Inflammatory macrophage treated with lipopolysaccharide for 1 hour (primary cell): ENCODE data around the gene ANKRD33B.

Experiments
- DNase-seq, 2 donors: peaks; one replicate each; pipeline ENCODE4 v3.0.0-alpha.2; 2020 to 2022

ANKRD33B gene

GRCh38 chr5:10580531-10581423, 16.9 kb downstream of the ANKRD33B start:
- DNase-seq, result no peak

DNA sequence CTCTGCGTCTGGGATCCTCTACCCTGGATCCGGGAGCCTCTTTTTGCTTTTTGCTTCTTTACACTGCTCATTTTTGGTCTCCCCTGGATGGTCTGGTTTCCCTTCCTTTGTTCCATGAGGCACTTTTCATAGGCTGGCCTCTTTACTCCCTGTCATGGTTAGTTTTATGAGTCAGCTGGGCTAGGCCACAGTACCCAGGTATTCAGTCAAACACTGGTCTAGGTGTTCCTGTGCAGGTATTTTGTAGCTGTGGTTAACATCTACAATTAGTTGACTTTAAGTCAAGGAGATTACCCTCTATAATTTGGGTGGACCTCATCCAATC, 17.5 kb downstream of the ANKRD33B start:
- no peak for DNase-seq

GRCh38 chr5:10581867-10582511, 18.1 kb downstream of the ANKRD33B start:
- no peak for DNase-seq

DNA sequence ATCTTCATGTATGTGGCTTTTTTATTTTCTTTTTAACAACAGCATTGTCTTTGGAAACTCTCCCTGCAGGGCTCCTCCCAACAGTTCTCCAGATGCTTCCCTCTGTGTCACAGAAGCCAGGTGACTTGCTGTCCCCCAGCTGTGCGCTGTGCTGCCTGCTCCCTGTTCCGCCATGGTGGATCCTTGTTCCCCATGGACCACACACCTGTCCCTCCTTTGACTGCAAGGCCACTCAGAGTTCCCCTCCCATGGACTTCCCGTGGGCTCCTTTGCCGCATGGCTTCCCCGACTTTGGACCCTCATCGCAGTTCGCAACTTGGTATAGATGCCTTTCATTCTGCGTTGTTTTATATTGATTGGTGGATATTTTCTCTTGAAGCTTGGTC, 18.6 kb downstream of the ANKRD33B start:
- no peak for DNase-seq

GRCh38 chr5:10583663-10584572, 20.0 kb downstream of the ANKRD33B start:
- no peak for DNase-seq

DNA sequence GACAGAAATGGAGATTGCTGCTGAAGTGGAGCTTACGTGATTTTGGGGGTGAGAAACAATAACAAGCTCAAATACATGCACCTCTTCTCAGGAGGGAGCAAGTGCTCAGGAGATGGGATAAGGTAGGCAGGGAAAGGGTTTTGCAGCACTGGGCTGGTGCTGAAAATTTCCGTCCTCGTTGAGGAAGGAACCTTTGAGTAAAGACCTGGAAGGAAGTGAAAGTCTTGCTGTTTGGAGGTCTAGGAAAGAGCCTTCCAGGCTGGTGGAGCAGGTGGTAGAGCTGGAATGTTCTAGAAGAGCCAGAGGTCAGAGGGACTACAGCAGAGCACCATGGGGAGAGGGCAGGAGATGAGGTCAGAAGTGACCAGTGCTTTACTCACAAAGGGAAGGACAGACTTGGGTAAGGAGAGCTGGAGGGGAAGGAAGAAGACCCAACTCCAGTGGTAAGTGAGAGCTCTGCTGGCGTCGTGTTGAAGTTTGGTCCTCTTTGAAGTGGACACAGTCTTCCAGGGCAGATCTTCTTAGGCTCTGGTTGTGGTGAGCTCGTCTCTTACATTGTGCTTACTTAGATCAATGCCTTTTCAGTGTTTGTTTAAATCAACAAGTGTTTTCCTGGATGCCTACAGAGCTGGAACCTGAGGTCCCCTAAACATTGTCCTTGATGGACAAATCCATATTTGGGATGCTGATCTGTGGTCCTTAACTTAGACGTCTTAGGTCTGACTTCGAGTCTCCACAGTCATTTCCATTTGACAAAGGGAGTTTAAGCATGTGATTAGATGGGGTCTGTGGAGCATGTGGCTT, 21.0 kb downstream of the ANKRD33B start:
- no peak for DNase-seq

GRCh38 chr5:10585518-10585915, 21.6 kb downstream of the ANKRD33B start:
- DNase-seq, result no peak

DNA sequence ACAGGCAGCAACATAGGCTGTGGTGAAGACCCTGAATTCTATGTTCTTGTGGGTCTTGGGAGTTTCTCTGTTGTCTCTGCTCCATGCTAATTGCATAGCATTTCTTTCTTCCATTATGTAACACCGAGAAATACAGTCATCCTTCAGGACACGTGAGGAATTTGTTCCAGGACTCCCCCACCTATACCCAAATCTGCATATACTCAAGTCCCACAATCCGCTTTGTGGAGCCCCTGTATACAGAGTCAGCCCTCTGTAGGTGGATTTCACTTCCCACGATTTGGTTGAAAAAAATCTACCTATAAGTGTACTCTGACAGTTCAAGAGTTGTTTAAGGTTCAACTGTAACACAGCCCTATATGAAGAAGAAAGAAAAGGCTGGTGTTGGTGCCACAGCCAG, 22.1 kb downstream of the ANKRD33B start:
- no peak for DNase-seq

- DNase-seq, result no peak
Observed at GRCh38 chr5:10586555-10586954, 22.7 kb downstream of the ANKRD33B start.

DNA sequence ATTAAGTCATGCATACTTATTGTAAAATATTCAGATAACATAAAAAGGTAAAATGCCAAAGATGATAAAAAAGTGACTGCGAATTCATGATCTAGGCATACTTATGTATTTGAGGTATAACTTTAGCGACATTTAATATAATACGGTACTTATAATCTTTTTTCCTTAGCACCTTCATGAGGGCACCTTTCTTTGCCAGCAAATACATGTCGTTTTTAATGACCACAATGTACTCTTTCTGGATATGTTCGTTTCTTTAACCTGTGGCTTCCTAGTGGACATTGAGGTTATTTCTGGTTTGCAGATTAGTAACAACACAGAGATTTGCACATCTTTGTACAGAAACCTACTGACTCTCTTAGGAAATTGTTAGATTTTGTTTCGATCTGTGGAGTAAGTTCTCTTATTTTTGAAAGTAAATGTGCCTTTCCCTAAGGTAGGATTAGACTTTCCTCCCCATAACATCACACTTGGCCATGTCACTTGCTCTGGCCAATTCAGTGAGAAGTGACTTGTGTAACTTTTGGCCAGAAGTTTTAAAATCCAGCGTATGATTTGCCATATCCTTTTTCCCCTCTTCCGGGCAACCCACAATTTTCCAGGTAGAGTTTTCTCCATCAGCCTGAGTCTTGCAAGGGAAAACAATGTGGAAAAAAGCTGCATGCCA, 24.4 kb downstream of the ANKRD33B start:
- DNase-seq, result no peak

GRCh38 chr5:10588779-10589447, 25.0 kb downstream of the ANKRD33B start:
- DNase-seq, result no peak

DNA sequence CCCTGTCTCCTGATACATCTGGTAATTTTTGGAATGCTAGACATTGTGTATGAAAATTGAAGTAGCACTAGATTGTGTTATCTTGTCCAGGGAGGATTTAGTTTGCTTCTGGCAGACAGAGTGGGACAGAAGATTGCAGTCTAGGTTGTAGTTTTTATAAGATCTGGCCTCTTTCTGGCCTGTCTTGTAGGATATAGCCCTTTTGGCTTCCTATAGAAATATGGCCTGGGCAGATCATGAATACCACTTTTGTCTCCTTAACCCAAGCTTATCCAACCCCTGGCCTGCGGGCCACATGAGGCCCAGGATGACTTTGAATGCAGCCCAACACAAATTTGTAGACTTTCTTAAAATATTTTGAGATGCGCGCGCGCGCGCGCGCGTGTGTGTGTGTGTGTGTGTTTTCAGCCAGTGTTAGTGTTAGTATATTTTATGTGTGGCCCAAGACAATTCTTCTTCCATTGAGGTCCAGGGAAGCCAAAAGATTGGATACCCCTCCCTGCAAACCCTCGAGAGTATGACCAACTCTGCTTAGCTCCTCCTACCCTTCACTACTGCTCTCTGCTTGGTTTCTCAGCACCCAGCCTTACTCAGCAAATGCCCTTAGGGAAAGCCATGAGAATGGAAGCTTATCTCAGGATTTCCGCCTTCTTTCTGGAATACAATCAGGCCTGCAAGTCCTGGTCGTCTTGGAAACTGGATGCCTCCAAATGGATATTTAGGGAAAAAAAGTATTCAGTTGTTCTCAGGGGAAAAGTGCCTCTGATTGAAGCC, 26.5 kb downstream of the ANKRD33B start:
- DNase-seq, result no peak

DNA sequence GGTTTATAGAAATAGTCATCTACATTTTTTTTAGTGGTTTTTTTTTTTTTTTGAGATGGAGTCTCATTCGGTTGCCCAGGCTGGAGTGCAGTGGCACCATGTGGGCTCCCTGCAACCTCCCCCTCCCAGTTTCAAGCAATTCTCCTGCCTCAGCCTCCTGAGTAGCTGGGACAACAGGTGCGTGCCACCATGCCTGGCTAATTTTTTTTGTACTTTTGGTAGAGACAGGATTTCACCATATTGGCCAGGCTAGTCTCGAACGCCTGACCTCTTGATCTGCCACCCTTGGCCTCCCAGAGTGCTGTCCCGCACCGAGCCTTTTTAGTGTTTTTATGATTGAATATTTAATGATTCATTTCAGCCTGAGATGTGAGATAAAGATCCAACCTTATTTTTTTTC, 27.3 kb downstream of the ANKRD33B start:
- DNase-seq, result no peak

DNA sequence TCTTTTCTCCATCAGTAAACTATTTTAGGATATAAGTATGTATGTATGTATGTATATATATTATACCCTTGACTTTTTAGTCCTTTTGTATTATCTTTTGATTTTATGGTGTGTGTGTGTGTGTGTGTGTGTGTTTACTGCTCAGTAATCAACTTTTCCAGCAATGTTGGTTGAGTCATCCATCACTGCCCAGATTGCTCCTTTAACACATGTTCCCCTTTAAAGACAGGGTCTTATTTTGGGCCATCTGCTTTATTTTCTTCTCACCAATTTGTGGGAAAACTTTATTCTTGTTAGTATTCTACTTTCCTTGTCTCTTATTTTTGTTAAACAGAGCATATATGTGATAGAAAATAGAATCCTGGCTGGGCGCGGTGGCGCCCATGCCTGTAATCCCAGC, 28.1 kb downstream of the ANKRD33B start:
- no peak for DNase-seq

DNA sequence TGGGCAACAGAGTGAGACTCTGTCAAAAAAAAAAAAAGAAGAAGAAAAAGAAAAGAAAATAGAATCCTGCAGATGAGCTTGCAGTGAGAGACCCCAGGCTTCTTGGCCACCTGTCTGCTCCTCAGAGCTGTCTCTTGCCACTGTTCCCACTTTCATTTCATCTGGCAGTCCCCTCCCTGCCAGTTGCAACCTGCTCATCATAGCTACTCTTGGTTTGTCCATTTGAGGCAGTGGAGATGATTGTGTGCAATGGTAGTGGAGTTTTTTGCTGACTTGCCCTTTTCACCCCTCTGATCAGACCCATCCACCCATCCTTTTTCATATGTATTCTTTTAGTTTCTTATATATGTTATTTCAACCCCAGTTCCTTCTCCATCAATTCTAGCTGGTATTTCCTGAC, 28.7 kb downstream of the ANKRD33B start:
- DNase-seq, result no peak

DNA sequence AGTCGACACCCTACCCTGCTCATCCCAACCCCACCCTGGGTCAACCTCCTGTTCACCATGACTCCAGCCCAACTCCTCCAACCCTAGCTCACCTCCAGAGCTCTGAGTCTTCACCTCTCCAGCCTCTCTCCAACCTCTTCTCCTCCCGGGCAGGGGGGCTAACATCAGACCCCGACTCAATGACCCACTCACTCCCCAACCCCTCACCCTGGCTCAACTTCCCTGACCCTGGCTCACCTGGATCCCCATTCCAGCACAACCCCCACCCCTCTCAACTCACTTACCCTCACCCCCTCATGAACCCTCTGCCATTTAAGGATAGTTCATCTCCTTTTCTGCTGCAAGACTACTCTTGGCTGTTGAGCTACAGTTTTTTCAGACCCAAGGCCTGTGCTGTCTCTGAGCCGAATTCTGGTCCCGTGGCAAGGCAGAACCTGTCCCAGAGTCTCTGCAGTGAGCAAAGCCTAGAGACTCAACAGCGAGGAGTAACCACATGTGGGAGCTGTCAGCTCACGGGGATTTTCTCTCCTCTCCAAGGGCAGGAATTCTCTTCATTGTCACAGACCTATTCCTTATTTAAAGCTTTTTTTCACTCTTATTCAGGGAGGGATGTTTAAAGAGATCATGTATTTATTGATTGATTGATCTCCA, 29.8 kb downstream of the ANKRD33B start:
- DNase-seq, result no peak

DNA sequence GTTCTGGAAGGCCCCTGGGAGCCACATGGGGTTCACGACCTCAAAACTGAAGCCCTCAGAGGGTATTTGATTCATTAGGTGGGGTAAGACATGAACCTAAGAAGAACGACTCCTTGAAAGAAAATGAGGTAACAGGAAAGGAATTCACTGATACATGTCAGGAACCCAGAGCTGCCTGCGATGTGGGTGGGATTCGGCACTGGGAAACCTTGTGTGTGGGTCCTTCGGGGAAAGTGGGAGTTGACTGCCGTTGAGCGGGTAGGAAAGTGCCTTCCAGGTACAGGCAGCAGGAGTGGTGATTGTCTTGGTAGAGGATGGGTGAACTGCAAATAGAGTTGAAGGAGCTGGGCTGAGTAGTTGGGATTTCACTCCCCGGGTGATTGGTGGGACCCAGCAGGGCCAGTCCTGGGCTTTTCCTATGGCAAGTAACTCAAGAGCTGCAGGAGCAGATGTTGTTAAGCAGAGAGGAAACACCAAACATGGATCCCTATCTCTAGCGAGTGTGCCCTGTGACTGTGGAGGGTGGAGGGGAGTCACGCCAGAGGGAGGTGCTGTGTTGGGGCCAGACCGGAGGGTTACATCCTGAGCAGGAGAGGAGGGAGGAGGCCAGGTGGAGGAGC, 30.8 kb downstream of the ANKRD33B start:
- DNase-seq, result no peak

DNA sequence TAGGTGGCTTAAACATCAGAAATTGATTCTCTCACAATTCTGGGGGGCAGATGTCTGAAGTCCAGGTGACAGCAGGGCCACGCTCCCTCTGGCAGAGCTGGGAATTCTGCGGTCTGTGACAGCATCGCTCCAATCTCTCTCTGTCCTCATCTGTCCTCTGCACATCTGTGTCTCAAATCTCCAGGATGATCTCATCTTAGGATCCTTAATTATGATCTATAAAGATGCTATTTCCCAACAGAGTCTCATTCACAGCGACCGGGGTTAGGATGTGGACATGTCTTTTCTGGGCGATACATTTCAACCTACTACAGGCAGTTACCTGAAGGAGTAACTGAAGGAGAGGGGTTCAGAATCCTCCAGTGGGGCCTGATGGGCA, 31.4 kb downstream of the ANKRD33B start:
- DNase-seq, result no peak

DNA sequence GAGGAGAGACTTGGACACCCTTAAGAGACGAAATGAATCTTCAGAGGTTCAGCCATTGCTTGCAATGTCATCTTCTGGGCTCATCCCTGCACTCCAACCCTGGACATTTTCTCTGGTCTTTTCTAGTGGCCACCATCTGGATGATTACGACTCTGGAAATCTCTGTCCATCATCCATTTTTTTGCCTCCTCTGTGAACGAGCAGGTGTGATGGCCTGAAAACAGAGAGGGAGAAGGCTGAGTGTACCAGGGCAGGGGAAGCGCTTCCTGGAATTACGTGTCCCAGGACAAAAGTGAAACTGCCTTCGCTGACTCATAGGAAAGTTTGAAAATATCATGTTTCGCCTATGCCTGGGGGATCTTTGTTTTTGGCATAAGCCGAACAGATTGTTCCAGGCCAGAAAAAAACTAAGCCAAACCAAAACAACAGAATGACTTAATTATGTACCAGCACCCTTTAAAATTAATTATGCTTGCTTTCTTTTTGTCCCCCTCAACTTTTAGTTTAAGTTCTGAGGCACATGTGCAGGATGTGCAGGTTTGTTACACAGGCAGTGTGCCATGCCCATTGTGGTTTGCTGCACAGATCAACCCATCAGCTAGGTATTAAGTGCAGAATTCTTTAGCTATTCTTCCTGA, 31.9 kb downstream of the ANKRD33B start:
- DNase-seq, result peak; percentile 76 to 78
